WTC11 (cell line): ENCODE measurements around the gene TCAP. TPM values are rescaled to one million over a fixed set of nuclear protein-coding genes. Genes with fewer than 3 reads are reported as not detected.

ENCODE experiments used
- ATAC-seq: fragments of 200-7000 bp; cut with Tn5 transposase; 2 replicates; pipeline ENCODE4 v1.10.0; 2021; ENCODE audit warnings: mild to moderate bottlenecking, moderate library complexity
- CTCF ChIA-PET: fragments of 300-600 bp; sonication (Branson Sonifier 250); formaldehyde crosslinking; loops from one replicate; lab custom pipeline; 2021; ENCODE audit warnings: antibody characterized with exemption; lab: Charles Lee
- POLR2A ChIA-PET: fragments of 350-600 bp; sonication (Branson Sonifier 250); formaldehyde crosslinking; loops from one replicate; lab custom pipeline; 2021; ENCODE audit warnings: antibody characterized with exemption; lab: Charles Lee
- DNase-seq: peaks from one replicate; pipeline ENCODE4 v3.0.0; 2021; ENCODE audit warnings: low spot score
- H3K27ac Mint-ChIP-seq: 2 replicates; pipeline ENCODE4 v1.8.0; 2021; ENCODE audit warnings: mixed read lengths
- H3K27me3 Mint-ChIP-seq: 2 replicates; pipeline ENCODE4 v1.8.0; 2021; ENCODE audit warnings: low read depth, mild to moderate bottlenecking, moderate library complexity, mixed read lengths
- H3K36me3 Mint-ChIP-seq: 2 replicates; pipeline ENCODE4 v1.8.0; 2021; ENCODE audit warnings: mixed read lengths
- H3K4me1 Mint-ChIP-seq: 2 replicates; pipeline ENCODE4 v1.8.0; 2022; ENCODE audit warnings: mixed read lengths
- H3K4me3 Mint-ChIP-seq: 2 replicates; pipeline ENCODE4 v1.8.0; 2021; ENCODE audit warnings: mild to moderate bottlenecking, moderate library complexity, mixed read lengths
- H3K9me3 Mint-ChIP-seq: 2 replicates; pipeline ENCODE4 v1.8.0; 2021; ENCODE audit warnings: mixed read lengths
- CBFB ChIP-seq: sonication (generic); formaldehyde crosslinking; IDR thresholded peaks from 2 replicates; pipeline ENCODE4 v1.8.1; 2022; ENCODE audit warnings: mild to moderate bottlenecking, low read depth, missing genetic modification reagents
- CDX4 ChIP-seq: fragments of 250-450 bp; sonication (Bioruptor Pico); IDR thresholded peaks from 2 replicates; pipeline ENCODE4 v1.9.0; 2021; ENCODE audit warnings: moderate library complexity, mild to moderate bottlenecking, inconsistent platforms, borderline replicate concordance
- E2F1 ChIP-seq: sonication (generic); formaldehyde crosslinking; IDR thresholded peaks from 2 replicates; pipeline ENCODE4 v1.8.0; 2022; ENCODE audit warnings: mild to moderate bottlenecking, missing genetic modification reagents
- E2F5 ChIP-seq: sonication (generic); formaldehyde crosslinking; IDR thresholded peaks from 2 replicates; pipeline ENCODE4 v1.8.1; 2022; ENCODE audit warnings: mild to moderate bottlenecking, moderate library complexity, missing genetic modification reagents
- ELF4 ChIP-seq: sonication (generic); formaldehyde crosslinking; IDR thresholded peaks from 2 replicates; pipeline ENCODE4 v1.8.1; 2022; ENCODE audit warnings: low read depth, mild to moderate bottlenecking, moderate library complexity, missing genetic modification reagents
- ETV6 ChIP-seq: sonication (generic); formaldehyde crosslinking; IDR thresholded peaks from 2 replicates; pipeline ENCODE4 v1.8.1; 2022; ENCODE audit warnings: mild to moderate bottlenecking, missing genetic modification reagents
- FOXJ3 ChIP-seq: sonication (generic); formaldehyde crosslinking; IDR thresholded peaks from 2 replicates; pipeline ENCODE4 v1.9.0; 2021; ENCODE audit warnings: missing genetic modification reagents, mild to moderate bottlenecking, borderline replicate concordance
- GRHL2 ChIP-seq: fragments of 250-450 bp; sonication (Bioruptor Pico); IDR thresholded peaks from 2 replicates; pipeline ENCODE4 v1.8.0; 2022; ENCODE audit warnings: mild to moderate bottlenecking, moderate library complexity; ENCODE audit not compliant: insufficient replicate concordance, severe bottlenecking
- GTF2I ChIP-seq: fragments of 250-450 bp; sonication (Bioruptor Pico); conservative IDR thresholded peaks from 2 replicates; pipeline ENCODE4 v1.4.0; 2021; ENCODE audit warnings: mild to moderate bottlenecking
- HMGA2 ChIP-seq: fragments of 250-450 bp; sonication (Bioruptor Pico); IDR thresholded peaks from 2 replicates; pipeline ENCODE4 v1.4.0; 2021; ENCODE audit warnings: mild to moderate bottlenecking, moderate library complexity
- JAZF1 ChIP-seq: fragments of 250-450 bp; sonication (Bioruptor Pico); IDR thresholded peaks from 2 replicates; pipeline ENCODE4 v1.9.0; 2021; ENCODE audit warnings: moderate library complexity, mild to moderate bottlenecking, inconsistent platforms
- NR1H2 ChIP-seq: sonication (generic); formaldehyde crosslinking; IDR thresholded peaks from 2 replicates; pipeline ENCODE4 v1.9.0; 2021; ENCODE audit warnings: mild to moderate bottlenecking, moderate library complexity, missing genetic modification reagents
- NR2C2 ChIP-seq: sonication (generic); formaldehyde crosslinking; IDR thresholded peaks from 2 replicates; pipeline ENCODE4 v1.8.0; 2022; ENCODE audit warnings: mild to moderate bottlenecking, missing genetic modification reagents
- SMAD4 ChIP-seq: sonication (generic); formaldehyde crosslinking; IDR thresholded peaks from 2 replicates; pipeline ENCODE4 v1.8.0; 2022; ENCODE audit warnings: mild to moderate bottlenecking, missing genetic modification reagents
- ZNF232 ChIP-seq: sonication (generic); formaldehyde crosslinking; IDR thresholded peaks from 2 replicates; pipeline ENCODE4 v1.8.0; 2022; ENCODE audit warnings: mild to moderate bottlenecking, missing genetic modification reagents
- ZNF263 ChIP-seq: sonication (generic); formaldehyde crosslinking; IDR thresholded peaks from 2 replicates; pipeline ENCODE4 v1.8.1; 2022; ENCODE audit warnings: low read depth, mild to moderate bottlenecking, moderate library complexity, missing genetic modification reagents
- ZNF317 ChIP-seq: sonication (generic); formaldehyde crosslinking; IDR thresholded peaks from 2 replicates; pipeline ENCODE4 v1.8.1; 2023; ENCODE audit warnings: low read depth, mild to moderate bottlenecking, moderate library complexity, missing genetic modification reagents, borderline replicate concordance
- ZNF416 ChIP-seq: fragments of 250-450 bp; sonication (Bioruptor Pico); IDR thresholded peaks from 2 replicates; pipeline ENCODE4 v1.9.0; 2021; ENCODE audit warnings: mild to moderate bottlenecking, inconsistent platforms
- ZNF423 ChIP-seq: fragments of 250-450 bp; sonication (Bioruptor Pico); IDR thresholded peaks from 2 replicates; pipeline ENCODE4 v2.1.2; 2022; ENCODE audit warnings: mild to moderate bottlenecking, moderate library complexity
- total RNA-seq: library from RNA; stranded (reverse); gene quantifications from 3 replicates; pipeline ENCODE4 v1.2.3, GENCODE V29; 2021
- TF ChIP-seq, protein P1 (sequence below): sonication (generic); formaldehyde crosslinking; IDR thresholded peaks from 2 replicates; pipeline ENCODE4 v1.8.1; 2022; ENCODE audit warnings: missing genetic modification reagents, borderline replicate concordance
- TF ChIP-seq, protein P2 (sequence below): sonication (generic); formaldehyde crosslinking; IDR thresholded peaks from 2 replicates; pipeline ENCODE4 v1.8.1; 2023; ENCODE audit warnings: mild to moderate bottlenecking, missing genetic modification reagents
- TF ChIP-seq, protein P3 (sequence below): sonication (generic); formaldehyde crosslinking; IDR thresholded peaks from 2 replicates; pipeline ENCODE4 v1.8.0; 2023; ENCODE audit warnings: missing genetic modification reagents, mild to moderate bottlenecking, borderline replicate concordance

The TCAP gene
- total RNA-seq, 1 experiment from 2014 or later: 2.9 TPM

DNA sequence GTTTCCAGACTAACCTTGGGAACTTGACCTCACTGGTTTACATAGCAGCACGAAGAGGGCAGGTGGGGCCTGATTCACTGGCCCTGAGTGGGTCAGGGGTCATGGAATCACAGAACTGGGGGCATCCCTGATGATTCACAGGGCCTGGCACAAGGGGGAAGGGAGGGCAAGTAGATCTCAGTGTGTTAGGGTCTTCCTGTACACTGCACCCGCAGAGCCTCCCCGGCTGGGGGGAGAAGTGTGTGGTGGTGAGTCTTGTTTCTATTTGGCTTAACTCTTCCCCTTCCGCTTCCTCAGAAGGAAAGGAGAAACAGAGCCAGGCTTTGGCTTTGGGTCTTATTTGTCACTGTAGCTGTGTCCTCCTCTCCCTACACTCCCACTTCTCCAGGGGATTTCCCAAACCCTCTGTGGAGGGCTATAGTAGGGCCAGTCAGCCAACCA is 24.5 kb upstream of the TCAP start (continued):
- TF ChIP-seq ZNF416 (CRISPR knock-in tag) (no peak), CBFB (CRISPR knock-in tag) (no peak), ETV6 (CRISPR knock-in tag) (no peak), NR1H2 (CRISPR knock-in tag) (no peak), ZNF423 (CRISPR knock-in tag) (no peak), FOXJ3 (CRISPR knock-in tag) (no peak), ZNF232 (CRISPR knock-in tag) (no peak), CDX4 (no peak), GRHL2 (no peak)
- TF ChIP-seq, protein P1, sequence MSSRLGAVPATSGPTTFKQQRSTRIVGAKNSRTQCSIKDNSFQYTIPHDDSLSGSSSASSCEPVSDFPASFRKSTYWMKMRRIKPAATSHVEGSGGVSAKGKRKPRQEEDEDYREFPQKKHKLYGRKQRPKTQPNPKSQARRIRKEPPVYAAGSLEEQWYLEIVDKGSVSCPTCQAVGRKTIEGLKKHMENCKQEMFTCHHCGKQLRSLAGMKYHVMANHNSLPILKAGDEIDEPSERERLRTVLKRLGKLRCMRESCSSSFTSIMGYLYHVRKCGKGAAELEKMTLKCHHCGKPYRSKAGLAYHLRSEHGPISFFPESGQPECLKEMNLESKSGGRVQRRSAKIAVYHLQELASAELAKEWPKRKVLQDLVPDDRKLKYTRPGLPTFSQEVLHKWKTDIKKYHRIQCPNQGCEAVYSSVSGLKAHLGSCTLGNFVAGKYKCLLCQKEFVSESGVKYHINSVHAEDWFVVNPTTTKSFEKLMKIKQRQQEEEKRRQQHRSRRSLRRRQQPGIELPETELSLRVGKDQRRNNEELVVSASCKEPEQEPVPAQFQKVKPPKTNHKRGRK (CRISPR knock-in tag): no peak

DNA sequence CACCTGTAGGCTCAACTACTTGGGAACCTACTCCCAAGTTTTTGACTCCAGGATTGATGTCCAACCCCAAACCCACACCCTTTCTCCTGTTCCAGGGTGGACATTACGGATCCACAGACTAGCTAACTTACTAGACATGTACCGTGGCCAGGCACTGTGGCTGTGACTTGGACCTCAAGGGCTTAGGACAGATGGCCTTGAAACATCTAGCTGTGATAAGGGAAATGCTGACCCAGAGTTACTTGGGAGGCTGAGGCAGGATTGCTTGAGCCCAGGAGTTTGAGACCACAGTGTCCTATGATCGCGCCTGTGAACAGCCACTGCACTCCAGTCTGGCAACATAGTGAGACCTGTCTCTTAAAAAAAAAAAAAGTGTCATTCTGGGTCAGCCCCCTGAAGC is 24.1 kb upstream of the TCAP start:
- DNase-seq: no peak
- TF ChIP-seq ZNF416 (CRISPR knock-in tag) (no peak), ZNF263 (CRISPR knock-in tag) (no peak), JAZF1 (CRISPR knock-in tag) (no peak), SMAD4 (CRISPR knock-in tag) (no peak), ELF4 (no peak), HMGA2 (CRISPR knock-in tag) (no peak), GTF2I (CRISPR knock-in tag) (no peak), ZNF317 (CRISPR knock-in tag) (no peak), CDX4 (no peak), NR2C2 (no peak), E2F1 (CRISPR knock-in tag) (no peak), E2F5 (CRISPR knock-in tag) (no peak)
- TF ChIP-seq, protein P2, sequence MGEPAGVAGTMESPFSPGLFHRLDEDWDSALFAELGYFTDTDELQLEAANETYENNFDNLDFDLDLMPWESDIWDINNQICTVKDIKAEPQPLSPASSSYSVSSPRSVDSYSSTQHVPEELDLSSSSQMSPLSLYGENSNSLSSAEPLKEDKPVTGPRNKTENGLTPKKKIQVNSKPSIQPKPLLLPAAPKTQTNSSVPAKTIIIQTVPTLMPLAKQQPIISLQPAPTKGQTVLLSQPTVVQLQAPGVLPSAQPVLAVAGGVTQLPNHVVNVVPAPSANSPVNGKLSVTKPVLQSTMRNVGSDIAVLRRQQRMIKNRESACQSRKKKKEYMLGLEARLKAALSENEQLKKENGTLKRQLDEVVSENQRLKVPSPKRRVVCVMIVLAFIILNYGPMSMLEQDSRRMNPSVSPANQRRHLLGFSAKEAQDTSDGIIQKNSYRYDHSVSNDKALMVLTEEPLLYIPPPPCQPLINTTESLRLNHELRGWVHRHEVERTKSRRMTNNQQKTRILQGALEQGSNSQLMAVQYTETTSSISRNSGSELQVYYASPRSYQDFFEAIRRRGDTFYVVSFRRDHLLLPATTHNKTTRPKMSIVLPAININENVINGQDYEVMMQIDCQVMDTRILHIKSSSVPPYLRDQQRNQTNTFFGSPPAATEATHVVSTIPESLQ (CRISPR knock-in tag): no peak
- TF ChIP-seq, protein P3, sequence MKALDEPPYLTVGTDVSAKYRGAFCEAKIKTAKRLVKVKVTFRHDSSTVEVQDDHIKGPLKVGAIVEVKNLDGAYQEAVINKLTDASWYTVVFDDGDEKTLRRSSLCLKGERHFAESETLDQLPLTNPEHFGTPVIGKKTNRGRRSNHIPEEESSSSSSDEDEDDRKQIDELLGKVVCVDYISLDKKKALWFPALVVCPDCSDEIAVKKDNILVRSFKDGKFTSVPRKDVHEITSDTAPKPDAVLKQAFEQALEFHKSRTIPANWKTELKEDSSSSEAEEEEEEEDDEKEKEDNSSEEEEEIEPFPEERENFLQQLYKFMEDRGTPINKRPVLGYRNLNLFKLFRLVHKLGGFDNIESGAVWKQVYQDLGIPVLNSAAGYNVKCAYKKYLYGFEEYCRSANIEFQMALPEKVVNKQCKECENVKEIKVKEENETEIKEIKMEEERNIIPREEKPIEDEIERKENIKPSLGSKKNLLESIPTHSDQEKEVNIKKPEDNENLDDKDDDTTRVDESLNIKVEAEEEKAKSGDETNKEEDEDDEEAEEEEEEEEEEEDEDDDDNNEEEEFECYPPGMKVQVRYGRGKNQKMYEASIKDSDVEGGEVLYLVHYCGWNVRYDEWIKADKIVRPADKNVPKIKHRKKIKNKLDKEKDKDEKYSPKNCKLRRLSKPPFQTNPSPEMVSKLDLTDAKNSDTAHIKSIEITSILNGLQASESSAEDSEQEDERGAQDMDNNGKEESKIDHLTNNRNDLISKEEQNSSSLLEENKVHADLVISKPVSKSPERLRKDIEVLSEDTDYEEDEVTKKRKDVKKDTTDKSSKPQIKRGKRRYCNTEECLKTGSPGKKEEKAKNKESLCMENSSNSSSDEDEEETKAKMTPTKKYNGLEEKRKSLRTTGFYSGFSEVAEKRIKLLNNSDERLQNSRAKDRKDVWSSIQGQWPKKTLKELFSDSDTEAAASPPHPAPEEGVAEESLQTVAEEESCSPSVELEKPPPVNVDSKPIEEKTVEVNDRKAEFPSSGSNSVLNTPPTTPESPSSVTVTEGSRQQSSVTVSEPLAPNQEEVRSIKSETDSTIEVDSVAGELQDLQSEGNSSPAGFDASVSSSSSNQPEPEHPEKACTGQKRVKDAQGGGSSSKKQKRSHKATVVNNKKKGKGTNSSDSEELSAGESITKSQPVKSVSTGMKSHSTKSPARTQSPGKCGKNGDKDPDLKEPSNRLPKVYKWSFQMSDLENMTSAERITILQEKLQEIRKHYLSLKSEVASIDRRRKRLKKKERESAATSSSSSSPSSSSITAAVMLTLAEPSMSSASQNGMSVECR: no peak
- Mint-ChIP-seq H3K4me3 (no peak overlapping the region), H3K9me3 (no peaks in the 10 kb centered on the region), H3K36me3 (no peaks in the 10 kb centered on the region), H3K27ac (no peak overlapping the region), H3K4me1 (peaks cover 67% of the 10 kb centered on the region), H3K27me3 (no peaks in the 10 kb centered on the region)
- no peak for ATAC-seq
- CTCF ChIA-PET: interaction anchor here (1.1 to 18.1 kb wide), 3 partner anchors 12 to 28 kb away, joined by 3 to 851 read pairs (median 10); partner anchors contain the start of genes PNMT, PPP1R1B and STARD3
- POLR2A ChIA-PET: no interaction called here
